Esophagus (tissue), 2 donors: ENCODE results near the gene GPR180. TPM values are rescaled to one million over a fixed set of nuclear protein-coding genes. Genes with fewer than 3 reads are reported as not detected.

Source experiments
- H3K27ac ChIP-seq, 2 donors: one replicate each; pipeline ENCODE4 v1.5.1; 2013; ENCODE audit warnings: low read depth in 2 of 2, mild to moderate bottlenecking in 2 of 2, inconsistent platforms in 1 of 2, low read length in 1 of 2, moderate library complexity in 1 of 2
- H3K27me3 ChIP-seq, 2 donors: one replicate each; pipeline ENCODE4 v1.6.1; 2013; ENCODE audit warnings: low read length in 2 of 2, control low read depth in 1 of 2, mild to moderate bottlenecking in 1 of 2; ENCODE audit not compliant: insufficient read depth in 2 of 2, control insufficient read depth in 1 of 2
- H3K36me3 ChIP-seq, 2 donors: one replicate each; pipeline ENCODE4 v1.6.1; 2013; ENCODE audit warnings: low read length in 1 of 2; ENCODE audit not compliant: control insufficient read depth in 2 of 2, insufficient read depth in 2 of 2
- H3K4me1 ChIP-seq, 2 donors: one replicate each; pipeline ENCODE4 v1.6.1; 2013; ENCODE audit warnings: low read length in 1 of 2; ENCODE audit not compliant: control insufficient read depth in 2 of 2, insufficient read depth in 2 of 2
- H3K4me3 ChIP-seq, 2 donors: one replicate each; pipeline ENCODE4 v1.5.1; 2013; ENCODE audit warnings: low read length in 2 of 2, mild to moderate bottlenecking in 2 of 2, low read depth in 1 of 2, moderate library complexity in 1 of 2
- H3K9me3 ChIP-seq, 2 donors: one replicate each; pipeline ENCODE4 v1.6.1; 2013; ENCODE audit warnings: mild to moderate bottlenecking in 2 of 2, low read depth in 1 of 2, low read length in 1 of 2, moderate library complexity in 1 of 2; ENCODE audit not compliant: control insufficient read depth in 2 of 2, insufficient read depth in 1 of 2
- WGBS, 2 donors: extraction: QIAGEN DNeasy Blood & Tissue Kit; methylation state at CpG; one replicate each; pipeline ENCODE4 v1.1.7; 2013; 5-methylcytosine and 5-hydroxymethylcytosine counted together
- polyA plus RNA-seq, 2 donors: library from polyadenylated mRNA; stranded (reverse); fragments of 200-250 nt; gene quantifications; one replicate each; pipeline ENCODE4 v1.2.3, GENCODE V29; 2013
- donor health status: healthy with polysubstance abuse.
- donor health status: Bipolar disorder and iron deficiency.

Gene GPR180
- polyA plus RNA-seq, 2 donors: 1.1 to 1.2 TPM

- Histone ChIP-seq H3K36me3 (no peaks in the 10 kb centered on the region), H3K27me3 (no peaks in the 10 kb centered on the region), H3K4me3 (no peak overlapping the region), H3K27ac (no peak overlapping the region), H3K4me1 (no peaks in the 10 kb centered on the region), H3K9me3 (no peaks in the 10 kb centered on the region)
- 76 to 88% methylated on average over 1 of the region's 1 CpG for whole genome bisulfite sequencing, 2 donors
Observed at GRCh38 chr13:94658926-94659597, 57.4 kb downstream of the GPR180 start.

- H3K4me3 ChIP-seq: no peak overlapping the region
- H3K9me3 ChIP-seq: no peaks in the 10 kb centered on the region
- no peak overlapping the region for H3K27ac ChIP-seq
- H3K4me1 ChIP-seq: no peaks in the 10 kb centered on the region
- H3K27me3 ChIP-seq: no peaks in the 10 kb centered on the region
- H3K36me3 ChIP-seq: no peaks in the 10 kb centered on the region
Observed at GRCh38 chr13:94659598-94659946, 57.9 kb downstream of the GPR180 start.

GRCh38 chr13:94660695-94661326, 59.2 kb downstream of the GPR180 start:
- H3K36me3 ChIP-seq: no peaks in the 10 kb centered on the region
- H3K9me3 ChIP-seq: no peaks in the 10 kb centered on the region
- no peak overlapping the region for H3K4me3 ChIP-seq
- WGBS, 2 donors: 37 to 52% methylated on average over 6 of the region's 6 CpGs
- H3K27ac ChIP-seq: no peak overlapping the region
- H3K27me3 ChIP-seq: no peaks in the 10 kb centered on the region
- no peaks in the 10 kb centered on the region for H3K4me1 ChIP-seq

- 44 to 70% methylated on average over 5 of the region's 5 CpGs for WGBS, 2 donors
- no peaks in the 10 kb centered on the region for H3K27me3 ChIP-seq
- no peaks in the 10 kb centered on the region for H3K9me3 ChIP-seq
- no peaks in the 10 kb centered on the region for H3K36me3 ChIP-seq
- no peak overlapping the region for H3K27ac ChIP-seq
- no peaks in the 10 kb centered on the region for H3K4me1 ChIP-seq
- H3K4me3 ChIP-seq: no peak overlapping the region
Observed at GRCh38 chr13:94661406-94661805, 59.7 kb downstream of the GPR180 start.

GRCh38 chr13:94662274-94662945, 60.8 kb downstream of the GPR180 start:
- H3K27me3 ChIP-seq: no peaks in the 10 kb centered on the region
- H3K4me3 ChIP-seq: no peak overlapping the region
- no peak overlapping the region for H3K27ac ChIP-seq
- no peaks in the 10 kb centered on the region for H3K9me3 ChIP-seq
- 41 to 63% methylated on average over 12 of the region's 12 CpGs for WGBS, 2 donors
- no peaks in the 10 kb centered on the region for H3K36me3 ChIP-seq
- no peaks in the 10 kb centered on the region for H3K4me1 ChIP-seq

GRCh38 chr13:94664889-94665288, 63.2 kb downstream of the GPR180 start:
- no peak overlapping the region for H3K27ac ChIP-seq
- H3K9me3 ChIP-seq: no peaks in the 10 kb centered on the region
- WGBS, 2 donors: 52 to 76% methylated on average over 7 of the region's 7 CpGs
- H3K4me1 ChIP-seq: no peaks in the 10 kb centered on the region
- H3K4me3 ChIP-seq: no peak overlapping the region
- H3K27me3 ChIP-seq: no peaks in the 10 kb centered on the region
- no peaks in the 10 kb centered on the region for H3K36me3 ChIP-seq

- WGBS, 2 donors: 74 to 77% methylated on average over 7 of the region's 7 CpGs
Observed at GRCh38 chr13:94666065-94666464, 64.4 kb downstream of the GPR180 start.

GRCh38 chr13:94667190-94667589, 65.5 kb downstream of the GPR180 start:
- H3K4me1 ChIP-seq: no peaks in the 10 kb centered on the region
- H3K27me3 ChIP-seq: no peaks in the 10 kb centered on the region
- no peaks in the 10 kb centered on the region for H3K9me3 ChIP-seq
- no peak overlapping the region for H3K27ac ChIP-seq
- no peak overlapping the region for H3K4me3 ChIP-seq
- H3K36me3 ChIP-seq: no peaks in the 10 kb centered on the region
- WGBS, 2 donors: 65 to 74% methylated on average over 2 of the region's 2 CpGs

More at GRCh38 chr13:94666065-94666464, 64.4 kb downstream of the GPR180 start:
- H3K4me1 ChIP-seq: no peaks in the 10 kb centered on the region
- no peaks in the 10 kb centered on the region for H3K36me3 ChIP-seq
- H3K9me3 ChIP-seq: no peaks in the 10 kb centered on the region
- no peak overlapping the region for H3K27ac ChIP-seq
- H3K27me3 ChIP-seq: no peaks in the 10 kb centered on the region
- no peak overlapping the region for H3K4me3 ChIP-seq

- H3K27ac ChIP-seq: no peak overlapping the region
- no peak overlapping the region for H3K4me3 ChIP-seq
- WGBS, 2 donors: 70 to 75% methylated on average over 2 of the region's 2 CpGs
- H3K36me3 ChIP-seq: no peaks in the 10 kb centered on the region
- H3K4me1 ChIP-seq: no peaks in the 10 kb centered on the region
- no peaks in the 10 kb centered on the region for H3K27me3 ChIP-seq
- no peaks in the 10 kb centered on the region for H3K9me3 ChIP-seq
Observed at GRCh38 chr13:94672400-94672799, 70.7 kb downstream of the GPR180 start.
